GM19239 (cell line): ENCODE measurements around the gene RACGAP1.

Source experiments
- DNase-seq: peaks from one replicate; pipeline ENCODE4 v3.0.0; 2011; ENCODE audit warnings: low spot score; ENCODE audit not compliant: insufficient read length
- FAIRE-seq: peaks from 2 replicates; lab custom pipeline; 2011; peaks lifted over from hg19 to GRCh38; lab: Jason Lieb, UNC

RACGAP1 gene

GRCh38 chr12:50057000-50057841 lies 31.9 kb upstream of the RACGAP1 start, which contains the start of gene ASIC1:
TSS of gene ASIC1 (plus strand) at chr12:50057596. CDS start at chr12:50058767, 1,171 bp downstream.
- DNase-seq (peak; percentile 58), FAIRE-seq (no peak)

GRCh38 chr12:50056639-50056976 lies 31.3 kb upstream of the RACGAP1 start:
- DNase-seq (no peak), FAIRE-seq (no peak)

GRCh38 chr12:50055831-50056638 lies 30.7 kb upstream of the RACGAP1 start:
- DNase-seq = peak; percentile 90
- FAIRE-seq = peak; percentile 87

GRCh38 chr12:50053583-50053982 lies 28.3 kb upstream of the RACGAP1 start:
- FAIRE-seq = no peak
- no peak for DNase-seq

DNA sequence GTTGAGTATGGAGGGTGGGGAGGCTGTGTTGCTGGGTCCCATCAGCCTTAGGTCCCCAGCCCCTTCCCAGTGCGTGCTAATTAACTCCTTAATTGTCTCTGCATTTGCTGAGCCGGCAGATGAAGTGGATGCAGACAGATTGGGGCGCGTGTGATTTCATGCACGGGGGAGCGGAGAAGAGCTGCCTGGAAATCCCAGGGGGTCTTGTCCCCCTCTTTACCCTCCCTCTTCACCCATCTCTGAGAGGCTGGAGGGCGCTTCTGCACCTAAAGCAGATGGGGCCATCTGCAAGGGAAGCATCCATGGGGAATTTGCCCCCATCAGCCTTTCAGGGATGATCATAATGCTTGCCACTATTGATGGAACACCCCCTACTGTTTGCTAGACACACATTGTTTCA lies 27.7 kb upstream of the RACGAP1 start:
- DNase-seq = no peak
- no peak for FAIRE-seq

DNA sequence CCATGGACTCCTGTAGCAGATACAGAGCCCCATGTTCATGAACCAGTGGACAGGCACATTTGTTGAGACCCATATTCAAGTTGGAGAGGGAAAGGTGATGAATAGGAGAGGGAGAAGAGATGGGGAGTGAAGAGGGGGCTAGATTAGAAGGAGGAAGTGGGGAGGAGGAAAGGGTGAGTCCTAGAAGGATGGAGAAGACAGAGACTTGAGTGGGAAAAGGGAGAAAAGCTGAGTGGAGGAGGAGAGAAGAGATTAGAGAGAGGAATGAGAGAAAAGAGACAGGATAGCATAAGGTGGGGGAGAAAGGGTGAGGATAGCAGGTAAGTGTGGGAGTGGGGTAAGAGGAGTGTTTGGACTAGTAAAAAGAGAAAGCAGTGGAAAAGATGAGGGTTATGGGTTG lies 27.2 kb upstream of the RACGAP1 start:
- FAIRE-seq (no peak), DNase-seq (no peak)

DNA sequence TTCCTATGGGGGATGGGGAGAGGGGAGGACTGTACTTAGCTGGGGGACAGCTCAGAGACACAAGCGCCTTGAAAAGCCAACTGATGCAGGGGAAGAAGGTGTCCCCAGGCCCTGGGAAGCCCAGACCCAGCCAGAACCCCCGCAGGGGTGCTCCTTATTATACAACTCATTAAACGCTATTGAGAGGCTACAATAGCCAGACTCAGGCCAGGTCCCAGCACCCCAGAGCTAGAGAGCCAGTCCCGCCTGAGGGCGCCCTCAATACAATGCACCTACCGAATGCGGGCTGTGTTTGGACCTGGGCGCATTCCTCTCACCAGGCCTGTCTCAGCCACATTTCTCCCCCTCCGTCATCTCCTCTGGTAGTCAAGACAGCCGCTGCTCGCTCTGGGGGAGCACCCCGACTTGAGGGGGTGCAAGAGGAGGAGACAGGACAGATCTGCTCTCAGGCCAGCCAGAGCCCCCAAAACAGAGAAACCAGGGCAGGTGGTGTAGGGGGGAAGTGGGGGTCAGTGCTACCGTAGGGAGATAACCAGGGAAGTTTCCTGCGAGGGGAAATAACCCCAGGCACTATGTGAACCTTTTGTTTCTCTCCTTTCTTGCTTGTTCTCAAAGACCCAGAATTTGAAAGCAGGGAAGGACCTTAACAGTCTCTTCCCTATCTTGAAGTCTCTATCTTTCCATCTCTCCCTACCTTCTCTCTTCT lies 26.0 kb upstream of the RACGAP1 start:
- FAIRE-seq (no peak), DNase-seq (no peak)

- FAIRE-seq = no peak
- DNase-seq = no peak
These were observed 25.3 kb upstream of the RACGAP1 start for GRCh38 chr12:50050410-50051098.

- FAIRE-seq (no peak), DNase-seq (no peak)
These were observed 24.8 kb upstream of the RACGAP1 start for GRCh38 chr12:50050119-50050385.

GRCh38 chr12:50049254-50050118 lies 24.2 kb upstream of the RACGAP1 start:
- no peak for DNase-seq
- FAIRE-seq = no peak

DNA sequence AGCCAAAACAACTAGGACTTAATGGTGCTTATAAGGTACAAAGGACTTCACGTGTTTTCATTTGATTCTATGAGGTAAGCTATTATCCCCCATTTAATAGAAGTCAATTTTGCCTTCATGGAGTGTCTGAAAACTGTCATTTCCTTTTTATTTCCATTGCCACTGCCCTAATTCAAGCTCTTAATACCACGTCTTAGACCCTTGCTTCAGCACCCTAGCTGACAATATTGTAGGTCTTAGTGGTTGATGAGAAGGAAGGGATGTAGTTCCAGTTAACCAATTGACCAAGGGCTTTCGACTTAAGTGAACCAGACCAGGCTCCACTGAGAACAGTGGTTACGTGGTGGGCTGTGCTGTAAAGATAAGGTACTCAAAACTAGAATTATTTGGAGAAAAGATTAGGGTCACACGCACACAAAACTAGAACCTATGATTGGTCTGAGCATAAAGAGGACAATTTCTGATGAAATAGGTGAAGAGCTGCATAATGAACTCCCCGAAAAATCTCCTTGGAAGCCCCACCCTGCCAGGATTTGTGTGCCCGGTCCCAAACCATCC lies 22.5 kb upstream of the RACGAP1 start:
- no peak for DNase-seq
- FAIRE-seq = no peak

DNA sequence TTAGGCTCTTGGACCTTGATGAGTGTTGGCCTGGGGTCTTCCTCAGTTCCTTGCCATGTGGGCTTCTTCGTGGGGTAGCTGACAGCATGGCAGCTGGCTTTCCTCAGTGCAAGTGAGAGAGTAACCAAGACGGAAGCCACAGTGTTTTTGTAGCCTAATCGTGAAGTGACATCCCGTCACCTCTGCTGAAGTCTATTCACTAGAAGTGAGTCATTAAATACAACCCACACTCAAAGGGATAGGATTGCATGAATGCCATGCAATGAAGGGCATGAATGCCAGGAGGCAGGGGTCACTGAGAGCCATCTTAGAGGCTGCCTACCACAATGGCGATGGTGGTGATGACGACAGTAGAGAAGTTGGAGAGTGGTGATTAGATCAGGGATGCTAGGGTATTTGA lies 18.6 kb upstream of the RACGAP1 start:
- no peak for DNase-seq
- no peak for FAIRE-seq

GRCh38 chr12:50043308-50043707 lies 18.0 kb upstream of the RACGAP1 start:
- FAIRE-seq (no peak), DNase-seq (no peak)

GRCh38 chr12:50042693-50043092 lies 17.4 kb upstream of the RACGAP1 start:
- DNase-seq (no peak), FAIRE-seq (no peak)

GRCh38 chr12:50041962-50042361 lies 16.7 kb upstream of the RACGAP1 start:
- DNase-seq (no peak), FAIRE-seq (no peak)

DNA sequence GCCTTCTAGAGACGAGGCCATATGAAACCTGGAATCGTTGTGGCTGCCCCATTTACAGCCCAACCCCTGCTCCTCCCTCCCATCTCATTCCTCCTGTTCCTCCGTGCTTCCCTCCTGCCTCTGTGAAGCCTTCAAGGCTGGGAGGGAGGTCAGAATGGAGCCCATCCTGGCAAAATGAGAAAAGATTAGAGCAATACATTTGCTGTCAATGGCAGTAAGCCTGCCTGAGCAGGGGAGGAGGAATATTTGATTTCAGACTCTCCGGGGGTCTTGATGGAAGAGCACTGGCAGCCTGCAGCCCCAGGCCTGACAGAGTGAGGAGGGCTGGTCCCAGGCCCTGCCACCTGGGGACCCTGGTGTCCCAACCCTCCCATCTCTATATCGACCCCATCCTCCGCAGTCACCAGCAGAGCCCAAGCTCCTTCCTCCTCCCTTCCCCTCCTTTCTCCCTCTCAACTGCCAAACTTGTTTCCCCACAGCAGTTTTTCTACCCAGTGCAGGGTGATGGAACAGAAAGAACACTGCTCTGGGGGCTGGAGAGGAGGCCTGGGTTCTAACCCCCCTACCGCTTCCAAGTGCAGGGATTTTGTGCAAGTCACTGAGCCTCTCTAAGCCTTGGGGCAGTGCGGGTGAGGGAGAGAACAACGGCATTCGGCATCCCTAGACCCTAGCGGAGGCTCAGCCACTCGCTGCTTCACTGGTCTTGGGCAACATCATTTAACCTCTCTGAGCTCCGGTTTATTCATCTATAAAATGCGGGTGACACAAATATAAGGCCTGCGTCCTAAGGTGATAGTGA lies 16.0 kb upstream of the RACGAP1 start:
- DNase-seq (no peak), FAIRE-seq (no peak)

GRCh38 chr12:50040657-50041056 lies 15.4 kb upstream of the RACGAP1 start:
- DNase-seq (no peak), FAIRE-seq (no peak)

GRCh38 chr12:50039151-50039835 lies 14.0 kb upstream of the RACGAP1 start:
- peak; percentile 60 for FAIRE-seq
- DNase-seq = peak; percentile 77
